Type B pancreatic cell (in vitro differentiated cells): Measurements from ENCODE around the gene SLC9A8. TPM values are rescaled to one million over a fixed set of nuclear protein-coding genes. Genes with fewer than 3 reads are reported as not detected.
"Not testable (repeated sequence)": the region's sequence is repeated elsewhere in the genome, so short reads cannot be mapped to it uniquely, and the experiment has no call there.

Experiments used
- DNase-seq: peaks from one replicate; pipeline ENCODE4 v3.0.0; 2021; ENCODE audit warnings: mixed read lengths; ENCODE audit not compliant: unreplicated experiment; ENCODE audit errors: extremely low spot score
- H3K27ac Mint-ChIP-seq: 2 replicates; pipeline ENCODE4 v1.8.0; 2021; ENCODE audit warnings: mild to moderate bottlenecking, mixed read lengths
- H3K27me3 Mint-ChIP-seq: 2 replicates; pipeline ENCODE4 v1.8.0; 2021; ENCODE audit warnings: mixed read lengths
- H3K36me3 Mint-ChIP-seq: 2 replicates; pipeline ENCODE4 v1.8.0; 2021; ENCODE audit warnings: mixed read lengths
- H3K4me1 Mint-ChIP-seq: one replicate; pipeline ENCODE4 v1.8.0; 2021; ENCODE audit warnings: mixed read lengths; ENCODE audit not compliant: unreplicated experiment
- H3K4me3 Mint-ChIP-seq: 2 replicates; pipeline ENCODE4 v1.8.0; 2021; ENCODE audit warnings: mild to moderate bottlenecking, mixed read lengths
- H3K9me3 Mint-ChIP-seq: 2 replicates; pipeline ENCODE4 v1.8.0; 2021; ENCODE audit warnings: mixed read lengths
- CTCF ChIP-seq: fragments of 200-600 bp; sonication (generic); conservative IDR thresholded peaks from 2 replicates; pipeline ENCODE4 v1.5.0; 2021; ENCODE audit warnings: antibody characterized with exemption, mild to moderate bottlenecking
- total RNA-seq: library from RNA; stranded (reverse); gene quantifications from 2 replicates; pipeline ENCODE4 v1.2.1, GENCODE V29; 2021; ENCODE audit warnings: low replicate concordance

SLC9A8 gene
- total RNA-seq, 1 donor from 2014 or later, result 8.6 TPM

GRCh38 chr20:49858076-49858585 is 45.5 kb downstream of the SLC9A8 start:
- Mint-ChIP-seq H3K27me3 (no peaks in the 10 kb centered on the region), H3K4me1 (peaks cover 30% of the 10 kb centered on the region), H3K27ac (no peak overlapping the region), H3K36me3 (peaks cover 21% of the 10 kb centered on the region), H3K4me3 (no peak overlapping the region), H3K9me3 (no peaks in the 10 kb centered on the region)
- TF ChIP-seq CTCF, result no peak
- DNase-seq, result no peak

GRCh38 chr20:49859011-49859410 is 46.4 kb downstream of the SLC9A8 start:
- H3K9me3 Mint-ChIP-seq, result no peaks in the 10 kb centered on the region
- H3K36me3 Mint-ChIP-seq, result peaks cover 21% of the 10 kb centered on the region
- no peak overlapping the region for H3K4me3 Mint-ChIP-seq
- no peak for TF ChIP-seq CTCF
- peaks cover 23% of the 10 kb centered on the region for H3K4me1 Mint-ChIP-seq
- H3K27ac Mint-ChIP-seq, result no peak overlapping the region
- DNase-seq, result no peak
- no peaks in the 10 kb centered on the region for H3K27me3 Mint-ChIP-seq

- TF ChIP-seq CTCF, result no peak
- DNase-seq, result no peak
- no peaks in the 10 kb centered on the region for H3K9me3 Mint-ChIP-seq
- H3K27me3 Mint-ChIP-seq, result no peaks in the 10 kb centered on the region
- peaks cover 20% of the 10 kb centered on the region for H3K36me3 Mint-ChIP-seq
- peak overlapping the region; percentile 53 for H3K27ac Mint-ChIP-seq
- H3K4me1 Mint-ChIP-seq, result peaks cover 17% of the 10 kb centered on the region
- no peak overlapping the region for H3K4me3 Mint-ChIP-seq
Measured at GRCh38 chr20:49859807-49860206, 47.2 kb downstream of the SLC9A8 start.

- not testable (repeated sequence) for H3K9me3 Mint-ChIP-seq, H3K4me3 Mint-ChIP-seq, H3K27me3 Mint-ChIP-seq, DNase-seq, H3K27ac Mint-ChIP-seq
- H3K4me1 Mint-ChIP-seq, result peaks cover 18% of the 10 kb centered on the region
- peaks cover 19% of the 10 kb centered on the region for H3K36me3 Mint-ChIP-seq
Measured at GRCh38 chr20:49861232-49861631, 48.6 kb downstream of the SLC9A8 start.

- Mint-ChIP-seq H3K27ac (no peak overlapping the region), H3K4me3 (no peak overlapping the region), H3K27me3 (no peaks in the 10 kb centered on the region), H3K36me3 (peaks cover 18% of the 10 kb centered on the region), H3K9me3 (no peaks in the 10 kb centered on the region), H3K4me1 (peaks cover 30% of the 10 kb centered on the region)
- no peak for TF ChIP-seq CTCF
- DNase-seq, result no peak
Measured at GRCh38 chr20:49862607-49863200, 50.1 kb downstream of the SLC9A8 start.

- Mint-ChIP-seq H3K27ac (no peak overlapping the region), H3K4me1 (peaks cover 36% of the 10 kb centered on the region), H3K36me3 (peaks cover 18% of the 10 kb centered on the region), H3K9me3 (no peaks in the 10 kb centered on the region), H3K27me3 (no peaks in the 10 kb centered on the region), H3K4me3 (no peak overlapping the region)
- DNase-seq, result no peak
- no peak for TF ChIP-seq CTCF
Measured at GRCh38 chr20:49863666-49864065, 51.0 kb downstream of the SLC9A8 start.
